HCT116 (cell line): ENCODE results near the gene LDLRAD4.

Experiments used
- ELF1 ChIP-seq: IDR thresholded peaks from 2 replicates; pipeline ENCODE4 v1.6.1; 2012; ENCODE audit warnings: low read depth, borderline replicate concordance
- SP1 ChIP-seq: IDR thresholded peaks from 2 replicates; pipeline ENCODE4 v1.6.1; 2012; ENCODE audit warnings: low read depth
- TF ChIP-seq, protein P1 (sequence below), 3 experiments: fragments of 200-600 bp in 1 of 3; sonication (generic) in 1 of 3; IDR thresholded peaks in 2 of 3; conservative IDR thresholded peaks in 1 of 3; 2 replicates each; pipeline ENCODE4 v1.5.1; 2012 to 2017; ENCODE audit warnings: low read depth in 2 of 3, low read length in 2 of 3, antibody characterized with exemption in 1 of 3, borderline replicate concordance in 1 of 3, control low read depth in 1 of 3, mild to moderate bottlenecking in 1 of 3, mixed read lengths in 1 of 3, mixed run types in 1 of 3, moderate library complexity in 1 of 3; ENCODE audit not compliant: insufficient read depth in 1 of 3
- TF ChIP-seq, protein P2 (sequence below): IDR thresholded peaks from 2 replicates; pipeline ENCODE4 v1.6.1; 2011; ENCODE audit warnings: mild to moderate bottlenecking, low read length, moderate library complexity; ENCODE audit not compliant: insufficient replicate concordance; ENCODE audit errors: extremely low read depth
- TF ChIP-seq, protein P3 (sequence below): IDR thresholded peaks from 2 replicates; pipeline ENCODE4 v1.6.1; 2012; ENCODE audit warnings: low read depth

DNA sequence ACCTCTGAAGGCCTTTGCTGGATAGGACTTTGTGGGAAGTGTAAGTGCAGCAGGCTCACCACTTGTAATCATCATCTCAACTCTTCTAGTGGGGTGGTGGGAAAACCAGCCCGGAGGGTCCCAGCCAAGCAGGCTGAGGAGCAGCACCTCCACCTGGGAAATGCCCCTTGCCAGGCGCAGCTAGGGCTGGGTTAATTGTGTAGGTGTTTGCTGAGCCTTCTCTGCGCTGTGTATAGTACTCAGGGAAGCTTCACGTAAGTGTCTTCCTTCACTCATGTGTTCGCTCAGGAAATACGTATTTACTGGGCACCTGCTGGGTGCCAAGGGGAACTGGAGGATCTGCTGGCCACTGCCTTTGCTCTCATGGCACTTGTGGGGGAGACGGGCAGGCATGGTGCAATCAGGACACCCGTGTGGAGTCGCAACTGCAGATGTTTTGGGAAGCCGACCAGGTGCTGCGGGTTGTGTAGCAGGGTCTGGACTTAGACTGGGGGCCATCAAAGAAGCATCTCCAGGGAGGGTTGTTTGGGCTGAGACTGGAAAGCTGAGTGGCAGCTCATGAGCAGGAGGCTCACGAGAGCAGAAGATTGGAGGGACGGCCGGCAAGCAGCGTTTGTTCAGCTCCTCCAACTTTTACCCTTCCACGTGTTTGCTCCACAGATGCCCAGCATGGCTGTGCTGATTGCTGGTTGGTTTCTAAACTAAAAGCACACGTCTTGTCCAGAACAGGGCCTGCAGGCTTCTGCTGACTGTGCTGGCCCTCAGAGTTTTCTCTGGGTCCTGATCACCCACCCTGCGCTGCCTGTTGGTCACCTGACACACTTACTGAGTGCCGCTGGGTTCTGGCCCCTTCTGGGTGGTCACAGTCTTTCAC is 164.6 kb downstream of the LDLRAD4 start:
- TF ChIP-seq, protein P1, sequence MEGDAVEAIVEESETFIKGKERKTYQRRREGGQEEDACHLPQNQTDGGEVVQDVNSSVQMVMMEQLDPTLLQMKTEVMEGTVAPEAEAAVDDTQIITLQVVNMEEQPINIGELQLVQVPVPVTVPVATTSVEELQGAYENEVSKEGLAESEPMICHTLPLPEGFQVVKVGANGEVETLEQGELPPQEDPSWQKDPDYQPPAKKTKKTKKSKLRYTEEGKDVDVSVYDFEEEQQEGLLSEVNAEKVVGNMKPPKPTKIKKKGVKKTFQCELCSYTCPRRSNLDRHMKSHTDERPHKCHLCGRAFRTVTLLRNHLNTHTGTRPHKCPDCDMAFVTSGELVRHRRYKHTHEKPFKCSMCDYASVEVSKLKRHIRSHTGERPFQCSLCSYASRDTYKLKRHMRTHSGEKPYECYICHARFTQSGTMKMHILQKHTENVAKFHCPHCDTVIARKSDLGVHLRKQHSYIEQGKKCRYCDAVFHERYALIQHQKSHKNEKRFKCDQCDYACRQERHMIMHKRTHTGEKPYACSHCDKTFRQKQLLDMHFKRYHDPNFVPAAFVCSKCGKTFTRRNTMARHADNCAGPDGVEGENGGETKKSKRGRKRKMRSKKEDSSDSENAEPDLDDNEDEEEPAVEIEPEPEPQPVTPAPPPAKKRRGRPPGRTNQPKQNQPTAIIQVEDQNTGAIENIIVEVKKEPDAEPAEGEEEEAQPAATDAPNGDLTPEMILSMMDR (IDR thresholded peaks at IDR 0.05 in 2 of 3, conservative IDR thresholded peaks at IDR 0.05 in 1 of 3; ENCODE audit: borderline replicate concordance in 1 of 3, insufficient read depth in 1 of 3, low read depth in 2 of 3, low read length in 2 of 3): no peak
- TF ChIP-seq, protein P2, sequence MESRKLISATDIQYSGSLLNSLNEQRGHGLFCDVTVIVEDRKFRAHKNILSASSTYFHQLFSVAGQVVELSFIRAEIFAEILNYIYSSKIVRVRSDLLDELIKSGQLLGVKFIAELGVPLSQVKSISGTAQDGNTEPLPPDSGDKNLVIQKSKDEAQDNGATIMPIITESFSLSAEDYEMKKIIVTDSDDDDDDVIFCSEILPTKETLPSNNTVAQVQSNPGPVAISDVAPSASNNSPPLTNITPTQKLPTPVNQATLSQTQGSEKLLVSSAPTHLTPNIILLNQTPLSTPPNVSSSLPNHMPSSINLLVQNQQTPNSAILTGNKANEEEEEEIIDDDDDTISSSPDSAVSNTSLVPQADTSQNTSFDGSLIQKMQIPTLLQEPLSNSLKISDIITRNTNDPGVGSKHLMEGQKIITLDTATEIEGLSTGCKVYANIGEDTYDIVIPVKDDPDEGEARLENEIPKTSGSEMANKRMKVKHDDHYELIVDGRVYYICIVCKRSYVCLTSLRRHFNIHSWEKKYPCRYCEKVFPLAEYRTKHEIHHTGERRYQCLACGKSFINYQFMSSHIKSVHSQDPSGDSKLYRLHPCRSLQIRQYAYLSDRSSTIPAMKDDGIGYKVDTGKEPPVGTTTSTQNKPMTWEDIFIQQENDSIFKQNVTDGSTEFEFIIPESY: no peak
- TF ChIP-seq, protein P3, sequence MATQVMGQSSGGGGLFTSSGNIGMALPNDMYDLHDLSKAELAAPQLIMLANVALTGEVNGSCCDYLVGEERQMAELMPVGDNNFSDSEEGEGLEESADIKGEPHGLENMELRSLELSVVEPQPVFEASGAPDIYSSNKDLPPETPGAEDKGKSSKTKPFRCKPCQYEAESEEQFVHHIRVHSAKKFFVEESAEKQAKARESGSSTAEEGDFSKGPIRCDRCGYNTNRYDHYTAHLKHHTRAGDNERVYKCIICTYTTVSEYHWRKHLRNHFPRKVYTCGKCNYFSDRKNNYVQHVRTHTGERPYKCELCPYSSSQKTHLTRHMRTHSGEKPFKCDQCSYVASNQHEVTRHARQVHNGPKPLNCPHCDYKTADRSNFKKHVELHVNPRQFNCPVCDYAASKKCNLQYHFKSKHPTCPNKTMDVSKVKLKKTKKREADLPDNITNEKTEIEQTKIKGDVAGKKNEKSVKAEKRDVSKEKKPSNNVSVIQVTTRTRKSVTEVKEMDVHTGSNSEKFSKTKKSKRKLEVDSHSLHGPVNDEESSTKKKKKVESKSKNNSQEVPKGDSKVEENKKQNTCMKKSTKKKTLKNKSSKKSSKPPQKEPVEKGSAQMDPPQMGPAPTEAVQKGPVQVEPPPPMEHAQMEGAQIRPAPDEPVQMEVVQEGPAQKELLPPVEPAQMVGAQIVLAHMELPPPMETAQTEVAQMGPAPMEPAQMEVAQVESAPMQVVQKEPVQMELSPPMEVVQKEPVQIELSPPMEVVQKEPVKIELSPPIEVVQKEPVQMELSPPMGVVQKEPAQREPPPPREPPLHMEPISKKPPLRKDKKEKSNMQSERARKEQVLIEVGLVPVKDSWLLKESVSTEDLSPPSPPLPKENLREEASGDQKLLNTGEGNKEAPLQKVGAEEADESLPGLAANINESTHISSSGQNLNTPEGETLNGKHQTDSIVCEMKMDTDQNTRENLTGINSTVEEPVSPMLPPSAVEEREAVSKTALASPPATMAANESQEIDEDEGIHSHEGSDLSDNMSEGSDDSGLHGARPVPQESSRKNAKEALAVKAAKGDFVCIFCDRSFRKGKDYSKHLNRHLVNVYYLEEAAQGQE: no peak
- TF ChIP-seq ELF1: no peak
- TF ChIP-seq SP1: no peak
